IMR-90 (cell line): ENCODE data around the gene KIF5C.

ENCODE experiments used
- MAZ ChIP-seq: IDR thresholded peaks from 2 replicates; pipeline ENCODE4 v1.6.1; 2012; ENCODE audit warnings: low read depth, mild to moderate bottlenecking, low read length, improper control_type of control experiment, moderate library complexity, borderline replicate concordance
- RFX5 ChIP-seq: IDR thresholded peaks from 2 replicates; pipeline ENCODE4 v1.8.0; 2012; ENCODE audit warnings: low read depth, mild to moderate bottlenecking, low read length, moderate library complexity
- TF ChIP-seq, protein P1 (sequence below): conservative IDR thresholded peaks from 2 replicates; pipeline ENCODE4 v1.5.1; 2012; ENCODE audit warnings: mild to moderate bottlenecking, low read depth, low read length, improper control_type of control experiment

DNA sequence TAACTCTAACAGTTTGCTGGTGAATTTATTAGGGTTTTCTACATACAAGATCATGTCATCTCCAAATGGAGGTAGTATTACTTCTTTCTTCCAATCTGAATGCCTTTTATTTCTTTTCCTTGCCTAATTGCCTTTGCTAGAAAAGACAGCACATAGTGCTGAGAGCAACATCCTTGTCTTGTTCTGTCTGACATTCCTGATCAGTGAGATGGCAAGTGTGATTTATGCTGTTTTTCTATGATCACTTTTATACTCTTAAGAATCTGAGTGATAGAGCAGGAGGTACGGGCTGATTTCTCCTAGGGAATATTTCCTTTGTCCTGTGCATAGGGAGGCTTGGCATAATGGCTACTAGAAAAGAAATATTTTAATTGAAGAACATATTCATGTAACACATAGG, 180.7 kb downstream of the KIF5C start:
- TF ChIP-seq MAZ: no peak
- TF ChIP-seq, protein P1, sequence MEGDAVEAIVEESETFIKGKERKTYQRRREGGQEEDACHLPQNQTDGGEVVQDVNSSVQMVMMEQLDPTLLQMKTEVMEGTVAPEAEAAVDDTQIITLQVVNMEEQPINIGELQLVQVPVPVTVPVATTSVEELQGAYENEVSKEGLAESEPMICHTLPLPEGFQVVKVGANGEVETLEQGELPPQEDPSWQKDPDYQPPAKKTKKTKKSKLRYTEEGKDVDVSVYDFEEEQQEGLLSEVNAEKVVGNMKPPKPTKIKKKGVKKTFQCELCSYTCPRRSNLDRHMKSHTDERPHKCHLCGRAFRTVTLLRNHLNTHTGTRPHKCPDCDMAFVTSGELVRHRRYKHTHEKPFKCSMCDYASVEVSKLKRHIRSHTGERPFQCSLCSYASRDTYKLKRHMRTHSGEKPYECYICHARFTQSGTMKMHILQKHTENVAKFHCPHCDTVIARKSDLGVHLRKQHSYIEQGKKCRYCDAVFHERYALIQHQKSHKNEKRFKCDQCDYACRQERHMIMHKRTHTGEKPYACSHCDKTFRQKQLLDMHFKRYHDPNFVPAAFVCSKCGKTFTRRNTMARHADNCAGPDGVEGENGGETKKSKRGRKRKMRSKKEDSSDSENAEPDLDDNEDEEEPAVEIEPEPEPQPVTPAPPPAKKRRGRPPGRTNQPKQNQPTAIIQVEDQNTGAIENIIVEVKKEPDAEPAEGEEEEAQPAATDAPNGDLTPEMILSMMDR: no peak
- no peak for TF ChIP-seq RFX5
